PC-3 (cell line): ENCODE measurements around the gene FKBP9. TPM values are rescaled to one million over a fixed set of nuclear protein-coding genes. Genes with fewer than 3 reads are reported as not detected.

Experiments used
- ATAC-seq: fragments of 200-7000 bp; cut with Tn5 transposase; 2 replicates; pipeline ENCODE4 v1.9.1; 2020; ENCODE audit warnings: mild to moderate bottlenecking, moderate library complexity
- BruUV-seq: library from RNA; stranded (reverse); fragments of 400-500 nt; replicated peaks from 2 replicates; lab custom pipeline; 2021; lab: Mats Ljungman, UMichigan
- CTCF ChIA-PET: fragments of 300-600 bp; sonication (Branson Sonifier 250); formaldehyde crosslinking; loops from one replicate; lab custom pipeline; 2022; ENCODE audit warnings: antibody characterized with exemption; lab: Charles Lee
- POLR2A ChIA-PET: fragments of 300-600 bp; sonication (Branson Sonifier 250); formaldehyde crosslinking; loops from one replicate; lab custom pipeline; 2022; ENCODE audit warnings: antibody characterized with exemption; ENCODE audit not compliant: unreplicated experiment; lab: Charles Lee
- DNase-seq: peaks from one replicate; pipeline ENCODE4 v3.0.0-alpha.2; 2015
- H2AFZ ChIP-seq: fragments of 300-600 bp; sonication (generic); 2 replicates; pipeline ENCODE4 v1.6.0; 2016; ENCODE audit warnings: antibody characterized with exemption, low read length
- H3F3A ChIP-seq: fragments of 300-600 bp; sonication (generic); one replicate; pipeline ENCODE4 v1.6.0; 2017; ENCODE audit warnings: antibody characterized with exemption, low read length, control low read depth, mild to moderate bottlenecking; ENCODE audit not compliant: unreplicated experiment
- H3K27ac ChIP-seq: fragments of 300-600 bp; sonication (generic); 2 replicates; pipeline ENCODE4 v1.5.1; 2016; ENCODE audit warnings: mild to moderate bottlenecking, low read length
- H3K27me3 ChIP-seq: fragments of 300-600 bp; sonication (generic); 2 replicates; pipeline ENCODE4 v1.6.1; 2016; ENCODE audit warnings: low read length, mixed read lengths
- H3K36me3 ChIP-seq: fragments of 300-600 bp; sonication (generic); 2 replicates; pipeline ENCODE4 v1.6.1; 2016; ENCODE audit warnings: low read depth, mixed run types, low read length, mixed read lengths
- H3K4me1 ChIP-seq: fragments of 300-600 bp; sonication (generic); 2 replicates; pipeline ENCODE4 v1.5.1; 2016; ENCODE audit warnings: low read length; ENCODE audit not compliant: insufficient read depth
- H3K4me2 ChIP-seq: fragments of 300-600 bp; sonication (generic); 2 replicates; pipeline ENCODE4 v1.6.0; 2016; ENCODE audit warnings: low read length
- H3K4me3 ChIP-seq: fragments of 300-600 bp; sonication (generic); 2 replicates; pipeline ENCODE4 v1.5.1; 2016; ENCODE audit warnings: mild to moderate bottlenecking, low read length, mixed read lengths
- H3K79me2 ChIP-seq: fragments of 300-600 bp; sonication (generic); 2 replicates; pipeline ENCODE4 v1.6.1; 2017; ENCODE audit warnings: low read length, mixed read lengths
- H3K9ac ChIP-seq: fragments of 300-600 bp; sonication (generic); 2 replicates; pipeline ENCODE4 v1.6.0; 2016; ENCODE audit warnings: mild to moderate bottlenecking, low read length
- H3K9me2 ChIP-seq: fragments of 300-600 bp; sonication (generic); replicated peaks from 2 replicates; pipeline ENCODE4 v1.6.1; 2016; ENCODE audit warnings: mixed run types, low read length, mixed read lengths
- H3K9me3 ChIP-seq: fragments of 300-600 bp; sonication (generic); 2 replicates; pipeline ENCODE4 v1.6.1; 2016; ENCODE audit warnings: low read length, mixed read lengths
- H4K20me1 ChIP-seq: fragments of 300-600 bp; sonication (generic); 2 replicates; pipeline ENCODE4 v1.6.1; 2016; ENCODE audit warnings: low read length, mixed read lengths
- EZH2 ChIP-seq: fragments of 300-600 bp; sonication (generic); IDR thresholded peaks from one replicate; pipeline ENCODE4 v1.6.1; 2017; ENCODE audit warnings: antibody characterized with exemption, mild to moderate bottlenecking, low read length; ENCODE audit not compliant: unreplicated experiment
- EZH2phosphoT487 ChIP-seq: fragments of 300-600 bp; sonication (generic); IDR thresholded peaks from 2 replicates; pipeline ENCODE4 v1.6.1; 2018; ENCODE audit warnings: mild to moderate bottlenecking, antibody characterized with exemption, low read length, borderline replicate concordance
- intact Hi-C: fragments of 100-400 bp; cut with micrococcal nuclease; formaldehyde crosslinking; loops from 2 replicates; pipeline ENCODE4 v1.9.0; 2023
- total RNA-seq: library from RNA; depleted of rRNA; stranded (reverse); fragments of >200 nt; gene quantifications from 2 replicates; pipeline ENCODE4 v1.2.3, GENCODE V29; 2014
- TF ChIP-seq, protein P1 (sequence below): fragments of 300-600 bp; sonication (generic); conservative IDR thresholded peaks from 2 replicates; pipeline ENCODE4 v1.5.1; 2017; ENCODE audit warnings: antibody characterized with exemption, low read depth, mild to moderate bottlenecking, low read length

Gene FKBP9
- total RNA-seq, 1 experiment from 2014 or later: 63.4 TPM

DNA sequence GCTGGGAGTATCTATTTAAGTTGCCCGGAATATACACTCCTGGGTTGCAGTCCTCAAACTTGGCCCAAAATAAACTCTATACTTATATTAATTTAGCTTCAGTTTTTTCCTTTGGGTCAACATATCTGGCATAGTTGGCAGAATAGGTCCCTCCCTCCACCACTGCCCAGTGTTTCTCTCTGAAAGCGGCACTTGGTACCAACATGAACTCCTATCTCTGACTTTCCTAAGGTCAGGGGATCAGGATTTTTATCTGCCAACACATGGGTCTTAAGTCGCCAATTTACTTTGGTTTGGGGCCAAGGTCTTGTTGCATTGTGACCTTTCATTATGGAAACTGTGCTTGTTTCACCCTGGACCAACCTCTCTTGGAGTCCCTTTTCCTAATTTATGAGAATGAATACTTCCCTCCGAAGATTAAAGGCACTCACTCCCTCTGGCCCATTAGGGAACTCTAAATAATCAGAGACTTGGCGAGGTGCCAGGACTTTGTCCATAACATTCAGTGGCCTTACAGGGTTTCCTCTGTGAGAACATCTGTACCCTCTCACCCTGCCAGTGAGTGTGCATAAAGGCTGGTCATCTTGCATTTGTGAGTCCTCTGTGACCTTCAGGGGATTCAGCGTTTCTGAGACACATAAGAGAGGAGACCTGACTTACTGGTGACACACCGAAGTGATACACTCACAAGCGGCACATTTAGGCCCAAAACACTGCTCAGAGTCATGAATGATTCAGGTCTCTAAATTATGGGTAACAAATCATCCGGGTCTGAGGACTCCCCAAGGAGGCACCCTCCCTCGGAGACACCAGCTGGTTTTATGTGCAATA lies 19.7 kb upstream of the FKBP9 start:
- CTCF ChIA-PET: no interaction called here
- H3K27me3 ChIP-seq: no peaks in the 10 kb centered on the region
- no TSS peak for BruUV-seq
- no peak overlapping the region for H3K4me3 ChIP-seq
- no peak overlapping the region for H3K9ac ChIP-seq
- H3K4me1 ChIP-seq: no peaks in the 10 kb centered on the region
- H3K27ac ChIP-seq: no peak overlapping the region
- no peaks in the 10 kb centered on the region for H3K9me2 ChIP-seq
- H3K9me3 ChIP-seq: no peaks in the 10 kb centered on the region
- intact Hi-C loops: loop anchor here (2.0 kb wide), 1 partner anchor 15 kb away; no protein-coding TSS in a partner anchor
- DNase-seq (no peak), ATAC-seq (no peak)
- no peaks in the 10 kb centered on the region for H3K36me3 ChIP-seq
- H4K20me1 ChIP-seq: no peaks in the 10 kb centered on the region
- POLR2A ChIA-PET: no interaction called here
- TF ChIP-seq, protein P1, sequence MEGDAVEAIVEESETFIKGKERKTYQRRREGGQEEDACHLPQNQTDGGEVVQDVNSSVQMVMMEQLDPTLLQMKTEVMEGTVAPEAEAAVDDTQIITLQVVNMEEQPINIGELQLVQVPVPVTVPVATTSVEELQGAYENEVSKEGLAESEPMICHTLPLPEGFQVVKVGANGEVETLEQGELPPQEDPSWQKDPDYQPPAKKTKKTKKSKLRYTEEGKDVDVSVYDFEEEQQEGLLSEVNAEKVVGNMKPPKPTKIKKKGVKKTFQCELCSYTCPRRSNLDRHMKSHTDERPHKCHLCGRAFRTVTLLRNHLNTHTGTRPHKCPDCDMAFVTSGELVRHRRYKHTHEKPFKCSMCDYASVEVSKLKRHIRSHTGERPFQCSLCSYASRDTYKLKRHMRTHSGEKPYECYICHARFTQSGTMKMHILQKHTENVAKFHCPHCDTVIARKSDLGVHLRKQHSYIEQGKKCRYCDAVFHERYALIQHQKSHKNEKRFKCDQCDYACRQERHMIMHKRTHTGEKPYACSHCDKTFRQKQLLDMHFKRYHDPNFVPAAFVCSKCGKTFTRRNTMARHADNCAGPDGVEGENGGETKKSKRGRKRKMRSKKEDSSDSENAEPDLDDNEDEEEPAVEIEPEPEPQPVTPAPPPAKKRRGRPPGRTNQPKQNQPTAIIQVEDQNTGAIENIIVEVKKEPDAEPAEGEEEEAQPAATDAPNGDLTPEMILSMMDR: no peak
- TF ChIP-seq EZH2phosphoT487 (no peak), EZH2 (no peak)
- no peak overlapping the region for H3K4me2 ChIP-seq
- H3F3A ChIP-seq: no peaks in the 10 kb centered on the region
- H3K79me2 ChIP-seq: no peaks in the 10 kb centered on the region
- H2AFZ ChIP-seq: no peak overlapping the region

DNA sequence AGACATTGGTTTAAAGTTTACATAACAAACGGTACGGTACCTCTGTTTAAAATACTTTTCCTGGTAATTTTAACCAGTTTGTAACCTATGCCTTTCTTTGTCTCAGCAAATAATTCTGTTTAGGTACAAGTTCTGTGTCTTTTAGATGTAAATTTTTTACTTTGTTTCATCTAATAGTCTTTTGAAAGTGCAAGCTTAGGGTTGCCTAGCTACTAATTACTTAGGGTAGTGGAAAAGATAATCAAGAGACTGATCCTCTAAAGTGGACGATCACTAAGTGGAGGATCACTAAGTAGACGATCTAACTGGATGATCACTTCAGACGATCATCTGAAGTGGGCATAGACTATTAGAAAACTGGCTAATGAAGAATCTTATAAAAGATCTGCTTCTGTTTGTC lies 16.1 kb upstream of the FKBP9 start:
- H3K27ac ChIP-seq: no peak overlapping the region
- intact Hi-C loops: no loop called here
- DNase-seq: no peak

More for the DNA sequence above, 16.1 kb upstream of the FKBP9 start:
- no peak overlapping the region for H2AFZ ChIP-seq
- H4K20me1 ChIP-seq: no peaks in the 10 kb centered on the region
- no peaks in the 10 kb centered on the region for H3K27me3 ChIP-seq
- H3K4me1 ChIP-seq: peaks cover 3% of the 10 kb centered on the region; the same call in 1 of the 2 replicates
- no peak overlapping the region for H3K9ac ChIP-seq
- no peak overlapping the region for H3K4me2 ChIP-seq
- H3K36me3 ChIP-seq: no peaks in the 10 kb centered on the region
- H3K79me2 ChIP-seq: no peaks in the 10 kb centered on the region
- no peak overlapping the region for H3K4me3 ChIP-seq
- H3K9me3 ChIP-seq: no peaks in the 10 kb centered on the region
- TF ChIP-seq, protein P1: no peak
- TF ChIP-seq EZH2phosphoT487 (no peak), EZH2 (no peak)
- H3F3A ChIP-seq: no peaks in the 10 kb centered on the region
- ChIA-PET CTCF (interaction anchor here (0.8 kb wide), 1 partner anchor 194 kb away, joined by 3 read pairs; no protein-coding TSS in a partner anchor), POLR2A (interaction anchor here (0.6 kb wide), 1 partner anchor 271 kb away, joined by 4 read pairs; no protein-coding TSS in a partner anchor)
- H3K9me2 ChIP-seq: no peaks in the 10 kb centered on the region
- ATAC-seq: no peak
- BruUV-seq: no TSS peak
